Heart left ventricle (tissue), 16 donors: ENCODE measurements around the gene ZNF426. TPM values are rescaled to one million over a fixed set of nuclear protein-coding genes. Genes with fewer than 3 reads are reported as not detected.
"Not testable (repeated sequence)": the region's sequence is repeated elsewhere in the genome, so short reads cannot be mapped to it uniquely, and the experiment has no call there.

Experiments
- ATAC-seq, 4 donors: fragments of 200-7000 bp; cut with Tn5 transposase; one replicate each; pipeline ENCODE4 v1.9.1; 2020 to 2022; ENCODE audit warnings: moderate library complexity in 4 of 4, mild to moderate bottlenecking in 3 of 4, moderate number of reproducible peaks in 1 of 4
- DNase-seq, 5 donors: peaks; one replicate each; pipeline ENCODE4 v3.0.0-alpha.2; 2020
- H3K27ac ChIP-seq, 12 donors: fragments of 200-600 bp; sonication (generic) in 4 of 12; one replicate each; pipeline versions ENCODE4 v1.5.0 to v1.8.0; 2016 to 2022; ENCODE audit warnings: mild to moderate bottlenecking in 2 of 12
- H3K27me3 ChIP-seq, 9 donors: fragments of 200-600 bp; sonication (generic) in 2 of 9; one replicate each; pipeline versions ENCODE4 v1.5.1 to v1.8.0; 2016 to 2022; ENCODE audit warnings: mild to moderate bottlenecking in 3 of 9
- H3K36me3 ChIP-seq, 9 donors: fragments of 200-600 bp; sonication (generic) in 2 of 9; one replicate each; pipeline versions ENCODE4 v1.5.0 to v1.8.0; 2018 to 2022; ENCODE audit warnings: mild to moderate bottlenecking in 2 of 9
- H3K4me1 ChIP-seq, 12 donors: fragments of 200-600 bp; sonication (generic) in 4 of 12; one replicate each; pipeline versions ENCODE4 v1.5.0 to v1.8.0; 2016 to 2022; ENCODE audit warnings: mild to moderate bottlenecking in 3 of 12
- H3K4me3 ChIP-seq, 12 donors: fragments of 200-600 bp; sonication (generic) in 4 of 12; one replicate each; pipeline versions ENCODE4 v1.5.0 to v1.8.0; 2017 to 2022; ENCODE audit warnings: mild to moderate bottlenecking in 9 of 12, moderate library complexity in 4 of 12
- H3K9me3 ChIP-seq, 12 donors: fragments of 200-600 bp; sonication (generic) in 4 of 12; one replicate each; pipeline versions ENCODE4 v1.5.0 to v1.8.0; 2016 to 2022; ENCODE audit warnings: mild to moderate bottlenecking in 1 of 12
- POLR2A ChIP-seq, 2 donors: fragments of 450-650 bp; IDR thresholded peaks; one replicate each; pipeline ENCODE4 v1.6.1; 2017; ENCODE audit warnings: antibody characterized with exemption in 2 of 2, mild to moderate bottlenecking in 2 of 2, moderate library complexity in 2 of 2
- WGBS, 4 donors: extraction: QIAGEN DNeasy Blood & Tissue Kit in 2 of 4; methylation state at CpG; one replicate each; pipeline versions ENCODE4 v1.1.5 to v1.1.7; 2013 to 2018; 5-methylcytosine and 5-hydroxymethylcytosine counted together
- intact Hi-C, 10 donors: fragments of 100-400 bp; cut with DNase I; formaldehyde crosslinking; loops; one replicate each; pipeline versions ENCODE4 v1.11.1 to v1.14.2; 2022
- long read RNA-seq, 3 donors: library from polyadenylated mRNA; unstranded; transcript quantifications; one replicate each; pipeline ENCODE4 v2.0.0, GENCODE V29; 2020 to 2021
- polyA plus RNA-seq, 2 donors: library from polyadenylated mRNA; stranded (reverse); fragments of 200-250 nt; gene quantifications; one replicate each; pipeline ENCODE4 v1.2.3, GENCODE V29; 2013
- total RNA-seq, 9 donors: library from RNA; depleted of rRNA in 2 of 9; stranded (reverse); fragments of >200 nt in 2 of 9; fragmentation: NEBNext Ultra II Directional in 3 of 9; extraction: Animal tissue kit (Norgen Biotek cat#: 25700) in 3 of 9; gene quantifications; one replicate each; pipeline versions ENCODE4 v1.1.0 to v1.2.4, GENCODE V29; 2016 to 2023
- TF ChIP-seq, protein P1 (sequence below), 12 donors: fragments of 200-600 bp; sonication (generic) in 4 of 12; IDR thresholded peaks; one replicate each; pipeline versions ENCODE4 v1.5.0 to v1.8.0; 2018 to 2022; ENCODE audit warnings: antibody characterized with exemption in 12 of 12, mild to moderate bottlenecking in 5 of 12
- donor health status: ischemic (EF 13 %, LVEDD 7.1; RV severe dilation, severe dysfunction).
- donor health status: healthy with polysubstance abuse.
- donor health status: DM: no; HTN: yes; CAD: no.
- donor health status: DM: no; HTN: no; CAD: no.
- donor health status: ischemic (EF 25% LVEDD 6.9; RV normal size, moderate dysfunction).
- donor health status: ischemic (EF 25% LVEDD 5.7; RV mildly dilated, moderate dysfunction).
- donor health status: healthy.
- donor health status: DM: yes; HTN: yes; CAD: no.
- donor health status: ischemic (EF 35%, LVEDD 5.7; RV mildly dilated, moderate dysfunction).
- donor health status: nonischemic (EF 11% LVEDD 7.7; RV severe dilation, severe dysfunction).
- donor health status: DM: yes; HTN: yes; CAD: no.
- donor health status: PGD.
- donor health status: ischemic (EF 29% LVEDD 5.4; RV normal size, mild dysfunction).
- donor health status: nonischemic (EF 23%, LVEDD 6.1; RV moderate dilation, normal function).

Gene ZNF426
- total RNA-seq: 10 to 100 TPM; 10.1 to 21.9 (median 14.3) TPM
- polyA plus RNA-seq: 1 to 10 TPM; 3.0 to 6.5 TPM
- long read RNA-seq, donor 1, full-length matches to known transcripts: 3 of 15 reads
- long read RNA-seq, donor 1, partial matches to known transcripts: 8 of 15 reads
- long read RNA-seq, donor 1, other reads (novel, unspliced or antisense): 4 of 15 reads
- long read RNA-seq, donor 2, full-length matches to known transcripts: 33 of 127 reads
- long read RNA-seq, donor 2, partial matches to known transcripts: 66 of 127 reads
- long read RNA-seq, donor 2, other reads (novel, unspliced or antisense): 28 of 127 reads
- long read RNA-seq, donor 3, partial matches to known transcripts: 6 of 12 reads
- long read RNA-seq, donor 3, other reads (novel, unspliced or antisense): 4 of 12 reads

DNA sequence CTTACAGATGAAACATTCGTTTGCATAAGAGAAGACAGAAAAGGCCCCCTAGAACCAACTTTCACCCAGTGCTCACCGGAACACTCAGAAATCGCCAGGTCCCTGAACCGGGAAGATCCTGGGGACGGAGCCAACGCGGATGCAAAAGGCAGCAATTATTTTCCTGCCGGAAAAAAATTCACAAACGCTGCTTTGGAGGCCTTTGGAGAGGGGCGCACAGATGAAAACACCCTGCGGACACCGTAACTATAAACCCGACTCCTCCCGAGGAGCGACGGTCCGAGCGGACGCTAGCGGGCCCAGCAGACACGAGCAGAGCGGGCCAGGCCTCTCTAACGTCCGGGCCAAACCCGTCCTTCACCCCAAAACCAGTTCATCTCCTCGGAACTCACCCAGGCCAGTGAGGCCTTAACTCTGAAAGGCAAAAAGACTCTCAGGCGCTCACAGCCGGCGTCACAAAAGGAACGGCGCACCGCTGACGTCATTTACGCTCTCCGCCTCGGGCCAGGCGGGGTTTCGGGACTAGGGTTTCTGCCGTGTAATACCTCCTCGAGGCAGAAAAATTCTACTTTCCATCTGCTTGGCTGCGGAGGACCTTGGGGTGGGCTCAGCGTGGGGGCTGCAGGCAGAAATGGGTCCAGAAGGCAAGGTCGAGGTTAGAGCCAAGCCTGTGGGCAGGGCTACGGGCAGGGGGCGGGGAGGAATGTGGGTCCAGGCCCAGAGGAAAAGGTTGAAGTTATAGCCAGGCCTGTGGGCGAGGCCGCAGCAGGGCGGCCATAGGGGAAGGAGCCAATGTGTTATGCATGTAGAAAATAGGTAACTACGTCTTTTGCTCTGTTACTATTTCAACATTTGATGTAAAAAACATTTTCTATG, at the start of gene ZNF426:
Gene ZNF426 (minus strand): TSS at position 463 of the 876 bp plus-strand sequence. CDS start 2,413 bp downstream, outside the sequence.
- intact Hi-C loops: loop anchor here in 4 of 10 donors (1.0 to 10.0 kb wide), 9 partner anchors 44 to 249 kb away; partner anchors contain the start of genes ZNF121 (in 2 of the 4), ZNF266 (in 2 of the 4), ZNF699 (in 2 of the 4) and ZNF559 (in 1 of the 4)
- DNase-seq (peak; percentile 89 to 93 (median 91)), ATAC-seq (peak; percentile 94 to 99 (median 98))
- TF ChIP-seq, protein P1, sequence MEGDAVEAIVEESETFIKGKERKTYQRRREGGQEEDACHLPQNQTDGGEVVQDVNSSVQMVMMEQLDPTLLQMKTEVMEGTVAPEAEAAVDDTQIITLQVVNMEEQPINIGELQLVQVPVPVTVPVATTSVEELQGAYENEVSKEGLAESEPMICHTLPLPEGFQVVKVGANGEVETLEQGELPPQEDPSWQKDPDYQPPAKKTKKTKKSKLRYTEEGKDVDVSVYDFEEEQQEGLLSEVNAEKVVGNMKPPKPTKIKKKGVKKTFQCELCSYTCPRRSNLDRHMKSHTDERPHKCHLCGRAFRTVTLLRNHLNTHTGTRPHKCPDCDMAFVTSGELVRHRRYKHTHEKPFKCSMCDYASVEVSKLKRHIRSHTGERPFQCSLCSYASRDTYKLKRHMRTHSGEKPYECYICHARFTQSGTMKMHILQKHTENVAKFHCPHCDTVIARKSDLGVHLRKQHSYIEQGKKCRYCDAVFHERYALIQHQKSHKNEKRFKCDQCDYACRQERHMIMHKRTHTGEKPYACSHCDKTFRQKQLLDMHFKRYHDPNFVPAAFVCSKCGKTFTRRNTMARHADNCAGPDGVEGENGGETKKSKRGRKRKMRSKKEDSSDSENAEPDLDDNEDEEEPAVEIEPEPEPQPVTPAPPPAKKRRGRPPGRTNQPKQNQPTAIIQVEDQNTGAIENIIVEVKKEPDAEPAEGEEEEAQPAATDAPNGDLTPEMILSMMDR (IDR thresholded peaks at IDR 0.05): peak in 1 of 12 donors; percentile 8
- TF ChIP-seq POLR2A (IDR thresholded peaks at IDR 0.05): peak in 1 of 2 donors; percentile 39
- Histone ChIP-seq H3K27ac (peak within 1 kb of the TSS; percentile 87 to 97 (median 96)), H3K9me3 (peaks cover 0 to 38% (median 3%) of the 10 kb centered on the region in 12 donors), H3K36me3 (peaks cover 0 to 35% (median 29%) of the 10 kb centered on the region in 9 donors), H3K4me1 (peaks cover 0 to 18% (median 12%) of the 10 kb centered on the region in 12 donors), H3K27me3 (no peaks in the 10 kb centered on the region), H3K4me3 (peak within 1 kb of the TSS; percentile 45 to 99 (median 76))
- WGBS, 4 donors: 0 to 1% (median 1%) methylated on average over 49 of the region's 49 CpGs

DNA sequence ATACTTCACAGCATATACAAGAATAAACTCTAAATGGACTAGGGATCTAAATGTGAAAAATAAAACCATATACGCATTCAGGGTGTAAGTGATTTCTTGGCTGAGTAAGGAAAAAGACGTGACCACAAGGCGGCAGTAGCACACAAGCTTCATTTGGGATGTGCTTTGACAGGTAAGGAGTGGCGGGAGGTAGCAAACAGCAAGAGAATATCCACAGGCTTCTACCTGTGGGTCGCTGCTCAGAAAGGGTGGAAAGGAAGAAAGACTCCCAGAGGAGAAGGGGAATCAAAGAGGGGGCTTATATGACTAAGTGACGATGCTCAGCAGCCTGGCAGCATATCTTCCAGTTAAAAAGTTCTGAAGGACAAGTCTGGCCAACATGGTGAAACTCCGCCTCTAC, 48.3 kb upstream of the ZNF426 start:
- ATAC-seq: peak in 1 of 4 donors; percentile 45
- WGBS, 4 donors: 15 to 18% (median 16%) methylated on average over 7 of the region's 7 CpGs

DNA sequence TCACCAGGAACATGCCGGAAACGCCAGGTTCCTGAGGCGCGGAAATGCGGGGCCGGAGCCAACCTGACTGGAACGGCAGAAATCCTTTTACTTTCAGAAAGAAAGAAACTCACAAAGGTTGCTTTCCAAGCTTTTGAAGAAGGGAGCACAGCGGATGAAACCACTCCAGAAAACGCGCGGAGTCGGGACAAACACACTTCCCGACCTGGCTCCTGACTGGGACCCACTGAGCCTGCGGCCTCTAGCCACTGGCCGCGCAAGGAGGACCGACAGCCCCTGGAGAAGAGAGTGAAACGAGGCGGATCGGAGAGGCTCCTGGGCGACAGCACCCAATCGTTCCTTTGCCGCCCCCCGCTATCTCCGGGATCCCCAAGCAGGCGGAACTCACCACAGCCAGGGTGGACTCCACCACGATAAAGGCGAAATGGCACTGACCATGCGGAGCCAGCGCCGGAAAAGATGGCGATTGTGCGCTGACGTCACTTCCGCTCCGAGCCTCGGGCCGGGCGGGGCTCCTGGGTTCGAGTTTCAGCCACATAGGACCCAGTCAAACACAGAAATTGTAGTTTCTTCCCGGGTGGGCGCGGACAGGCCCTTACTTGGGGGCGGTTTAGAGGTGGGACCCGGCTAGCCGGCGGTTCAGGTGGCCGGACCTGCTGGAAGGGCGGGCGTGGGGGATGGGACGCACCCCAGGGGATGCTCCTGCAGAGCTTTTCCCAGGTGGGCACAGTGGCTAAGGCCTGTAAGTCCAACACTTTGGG, 45.8 kb upstream of the ZNF426 start, which contains the start of gene ZNF121:
Gene ZNF121 (minus strand): TSS at position 432 of the 761 bp plus-strand sequence. CDS start 16,407 bp downstream, outside the sequence.
- TF ChIP-seq POLR2A (IDR thresholded peaks at IDR 0.05): peak in 1 of 2 donors; percentile 38
- TF ChIP-seq, protein P1 (IDR thresholded peaks at IDR 0.05): peak in 2 of 12 donors; percentile 10 to 13
- peaks cover 0 to 22% (median 2%) of the 10 kb centered on the region in 12 donors for H3K9me3 ChIP-seq
- H3K27me3 ChIP-seq: peaks cover 0 to 14% (median 0%) of the 10 kb centered on the region in 9 donors
- 0 to 2% (median 0%) methylated on average over 20 to 51 of the region's 51 CpGs for WGBS, 4 donors
- peak within 1 kb of the TSS; percentile 69 to 95 (median 91) for H3K27ac ChIP-seq
- peaks cover 0 to 16% (median 4%) of the 10 kb centered on the region in 9 donors for H3K36me3 ChIP-seq
- peaks cover 0 to 30% (median 19%) of the 10 kb centered on the region in 12 donors for H3K4me1 ChIP-seq
- DNase-seq: peak; percentile 87 to 92 (median 90)
- peak within 1 kb of the TSS; percentile 53 to 98 (median 87) for H3K4me3 ChIP-seq
- peak; percentile 93 to 98 (median 97) for ATAC-seq
- intact Hi-C loops: loop anchor here in 6 of 10 donors (2.0 to 10.0 kb wide), 8 partner anchors 37 to 442 kb away; partner anchors contain the start of genes ZNF426 (in 2 of the 6), ZNF266 (in 1 of the 6), ZNF317 (in 1 of the 6) and ZNF561 (in 1 of the 6)

More for the DNA sequence above, 48.3 kb upstream of the ZNF426 start:
- Histone ChIP-seq H3K27ac (no peak overlapping the region), H3K27me3 (peaks cover 0 to 19% (median 0%) of the 10 kb centered on the region in 9 donors), H3K9me3 (no peaks in the 10 kb centered on the region), H3K36me3 (peaks cover 0 to 7% (median 0%) of the 10 kb centered on the region in 9 donors), H3K4me3 (no peak overlapping the region), H3K4me1 (peaks cover 0 to 23% (median 17%) of the 10 kb centered on the region in 12 donors)
- intact Hi-C loops: loop anchor here in 5 of 10 donors (5.0 to 10.0 kb wide), 5 partner anchors 52 to 274 kb away; partner anchors contain the start of genes ZNF266 (in 1 of the 5) and ZNF426 (in 1 of the 5)
- peak in 4 of 5 donors; percentile 35 to 48 (median 46) for DNase-seq
- TF ChIP-seq, protein P1 (IDR thresholded peaks at IDR 0.05): peak; percentile 44 to 72 (median 60)
- no peak for TF ChIP-seq POLR2A (IDR thresholded peaks at IDR 0.05)

DNA sequence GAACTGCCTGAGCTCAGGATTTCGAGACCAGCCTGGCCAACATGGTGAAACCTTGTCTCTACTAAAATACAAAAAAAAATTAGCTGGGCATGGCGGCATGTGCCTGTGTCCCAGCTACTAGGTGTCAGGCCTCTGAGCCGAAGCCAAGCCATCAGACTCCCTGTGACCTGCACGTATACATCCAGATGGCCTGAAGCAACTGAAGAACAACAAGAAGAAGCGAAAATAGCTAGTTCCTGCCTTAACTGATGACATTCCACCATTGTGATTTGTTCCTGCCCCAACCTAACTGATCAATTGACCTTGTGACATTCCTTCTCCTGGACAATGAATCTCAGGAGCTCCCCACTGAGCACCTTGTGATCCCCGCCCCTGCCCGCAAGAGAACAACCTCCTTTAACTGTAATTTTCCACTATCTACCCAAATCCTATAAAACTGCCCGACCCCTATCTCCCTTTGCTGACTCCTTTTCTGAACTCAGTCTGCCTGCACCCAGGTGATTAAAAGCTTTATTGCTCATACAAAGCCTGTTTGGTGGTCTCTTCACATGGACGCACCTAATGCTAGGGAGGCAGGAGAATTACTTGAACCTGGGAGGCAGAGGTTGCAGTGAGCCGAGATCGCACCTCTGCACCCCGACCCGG, 43.8 kb upstream of the ZNF426 start:
- H3K27me3 ChIP-seq: not testable (repeated sequence)
- intact Hi-C loops: loop anchor here in 5 of 10 donors (5.0 to 10.0 kb wide), 6 partner anchors 45 to 440 kb away; partner anchors contain the start of genes ZNF426 (in 2 of the 5), ZNF266 (in 1 of the 5) and ZNF317 (in 1 of the 5)

More for the DNA sequence above, 43.8 kb upstream of the ZNF426 start:
- H3K36me3 ChIP-seq: peaks cover 0 to 27% (median 7%) of the 10 kb centered on the region in 9 donors
- not testable (repeated sequence) for DNase-seq, H3K4me3 ChIP-seq, ATAC-seq
- H3K27ac ChIP-seq: peak overlapping the region in 2 of 12 donors; percentile 16 to 28
- H3K9me3 ChIP-seq: peaks cover 0 to 43% (median 14%) of the 10 kb centered on the region in 12 donors
- H3K4me1 ChIP-seq: peaks cover 0 to 30% (median 19%) of the 10 kb centered on the region in 12 donors
- WGBS, 4 donors: 82 to 89% (median 87%) methylated on average over 13 of the region's 13 CpGs
